ENCODE measurements around the gene RMRP. TPM values are rescaled to one million over a fixed set of nuclear protein-coding genes. Genes with fewer than 3 reads are reported as not detected.

RMRP gene
- total RNA-seq, 4 donors from 2014 or later: 1,246 to 15,173 (median 11,383) TPM

- H3K27ac ChIP-seq: peak within 1 kb of the TSS; percentile 84
- H3K4me3 ChIP-seq: peak within 1 kb of the TSS; percentile 65
- H3K36me3 ChIP-seq: peaks cover 9% of the 10 kb centered on the region
- H3K4me1 ChIP-seq: peaks cover 20% of the 10 kb centered on the region
- 34% methylated on average over 39 of the region's 61 CpGs for WGBS
- no peak for DNase-seq (ENCODE audit: low spot score in 2 of 2)
- TF ChIP-seq POLR2A (IDR thresholded peaks at IDR 0.05) (no peak), EP300 (IDR thresholded peaks at IDR 0.05) (no peak), POLR2AphosphoS5 (IDR thresholded peaks at IDR 0.05) (no peak), CTCF (IDR thresholded peaks at IDR 0.05) (no peak)
- H3K27me3 ChIP-seq: no peaks in the 10 kb centered on the region
- H3K9me3 ChIP-seq: no peaks in the 10 kb centered on the region
Observed at GRCh38 chr9:35689542-35690293, 31.9 kb upstream of the RMRP start, which contains the start of gene TPM2. Gene TPM2, minus strand, starts transcription at chr9:35689925. Its CDS starts 108 bp downstream, at chr9:35689817.

GRCh38 chr9:35688558-35689541, 31.0 kb upstream of the RMRP start:
- 73% methylated on average over 12 of the region's 12 CpGs for WGBS
- peaks cover 17% of the 10 kb centered on the region for H3K36me3 ChIP-seq
- H3K4me1 ChIP-seq: peaks cover 20% of the 10 kb centered on the region
- TF ChIP-seq EP300 (IDR thresholded peaks at IDR 0.05) (no peak), CTCF (IDR thresholded peaks at IDR 0.05) (no peak), POLR2AphosphoS5 (IDR thresholded peaks at IDR 0.05) (no peak), POLR2A (IDR thresholded peaks at IDR 0.05) (no peak)
- H3K4me3 ChIP-seq: peak overlapping the region; percentile 65
- no peaks in the 10 kb centered on the region for H3K27me3 ChIP-seq
- H3K9me3 ChIP-seq: no peaks in the 10 kb centered on the region
- H3K27ac ChIP-seq: peak overlapping the region; percentile 84
- DNase-seq (ENCODE audit: low spot score in 2 of 2): no peak

GRCh38 chr9:35687972-35688557, 30.2 kb upstream of the RMRP start:
- TF ChIP-seq POLR2A (IDR thresholded peaks at IDR 0.05): no peak
- TF ChIP-seq POLR2AphosphoS5 (IDR thresholded peaks at IDR 0.05): no peak
- no peak for TF ChIP-seq CTCF (IDR thresholded peaks at IDR 0.05)
- no peak for TF ChIP-seq EP300 (IDR thresholded peaks at IDR 0.05)
- H3K27me3 ChIP-seq: no peaks in the 10 kb centered on the region
- peaks cover 20% of the 10 kb centered on the region for H3K36me3 ChIP-seq
- no peak overlapping the region for H3K27ac ChIP-seq
- 80% methylated on average over 2 of the region's 2 CpGs for WGBS
- no peak for DNase-seq (ENCODE audit: low spot score in 2 of 2)
- H3K9me3 ChIP-seq: no peaks in the 10 kb centered on the region
- peaks cover 20% of the 10 kb centered on the region for H3K4me1 ChIP-seq
- peak overlapping the region; percentile 65 for H3K4me3 ChIP-seq

GRCh38 chr9:35687306-35687705, 29.5 kb upstream of the RMRP start:
- H3K27me3 ChIP-seq: no peaks in the 10 kb centered on the region
- H3K4me1 ChIP-seq: peaks cover 20% of the 10 kb centered on the region
- no peaks in the 10 kb centered on the region for H3K9me3 ChIP-seq
- WGBS: 86% methylated on average over 2 of the region's 2 CpGs
- peak overlapping the region; percentile 65 for H3K4me3 ChIP-seq
- H3K36me3 ChIP-seq: peaks cover 26% of the 10 kb centered on the region
- H3K27ac ChIP-seq: no peak overlapping the region
- DNase-seq (ENCODE audit: low spot score in 2 of 2): no peak
- TF ChIP-seq POLR2A (IDR thresholded peaks at IDR 0.05) (no peak), POLR2AphosphoS5 (IDR thresholded peaks at IDR 0.05) (no peak), EP300 (IDR thresholded peaks at IDR 0.05) (no peak), CTCF (IDR thresholded peaks at IDR 0.05) (no peak)

Data from suprapubic skin (tissue), 4 donors.